OCI-LY1 (cell line): ENCODE data around the gene SDHAF3.

ENCODE experiments used
- H2AFZ ChIP-seq: fragments of 200-600 bp; sonication (generic), shearing (Covaris generic); 2 replicates; pipeline ENCODE4 v1.6.0; 2014; ENCODE audit warnings: antibody characterized with exemption, mild to moderate bottlenecking, low read length
- H3F3A ChIP-seq: fragments of 200-600 bp; sonication (generic), shearing (Covaris generic); 2 replicates; pipeline ENCODE4 v1.6.0; 2014; ENCODE audit warnings: mild to moderate bottlenecking, antibody characterized with exemption, low read length, moderate library complexity; ENCODE audit not compliant: insufficient read depth
- H3K27ac ChIP-seq: fragments of 200-600 bp; sonication (generic); 2 replicates; pipeline ENCODE4 v1.5.1; 2014; ENCODE audit warnings: low read length, mixed run types, mild to moderate bottlenecking, low read depth; ENCODE audit not compliant: poor library complexity, severe bottlenecking
- H3K27me3 ChIP-seq: fragments of 200-600 bp; sonication (generic); 2 replicates; pipeline ENCODE4 v1.6.0; 2014; ENCODE audit warnings: antibody characterized with exemption, mild to moderate bottlenecking, low read length, moderate library complexity; ENCODE audit not compliant: insufficient read depth
- H3K36me3 ChIP-seq: fragments of 200-600 bp; sonication (generic); 2 replicates; pipeline ENCODE4 v1.6.1; 2014; ENCODE audit warnings: mild to moderate bottlenecking, antibody characterized with exemption, low read length, moderate library complexity, mixed read lengths; ENCODE audit not compliant: insufficient read depth
- H3K4me1 ChIP-seq: fragments of 200-600 bp; sonication (generic); 2 replicates; pipeline ENCODE4 v1.5.1; 2014; ENCODE audit warnings: mild to moderate bottlenecking, low read length, moderate library complexity; ENCODE audit not compliant: insufficient read depth, severe bottlenecking
- H3K4me2 ChIP-seq: fragments of 200-600 bp; sonication (generic), shearing (Covaris generic); 2 replicates; pipeline ENCODE4 v1.6.1; 2014; ENCODE audit warnings: low read length
- H3K4me3 ChIP-seq: fragments of 200-600 bp; sonication (generic); 2 replicates; pipeline ENCODE4 v1.5.1; 2014; ENCODE audit warnings: low read length, low read depth, mild to moderate bottlenecking, mixed read lengths; ENCODE audit not compliant: poor library complexity, severe bottlenecking
- H3K79me2 ChIP-seq: fragments of 200-600 bp; shearing (Covaris generic); 2 replicates; pipeline ENCODE4 v1.6.1; 2016; ENCODE audit warnings: mixed run types, low read length, mixed read lengths; ENCODE audit not compliant: insufficient read depth
- H3K9ac ChIP-seq: fragments of 200-600 bp; sonication (generic), shearing (Covaris generic); 2 replicates; pipeline ENCODE4 v1.6.1; 2014; ENCODE audit warnings: mild to moderate bottlenecking, low read length, mixed read lengths
- H3K9me2 ChIP-seq: fragments of 200-600 bp; sonication (generic), shearing (Covaris generic); 2 replicates; pipeline ENCODE4 v1.6.1; 2014; ENCODE audit warnings: low read depth, mild to moderate bottlenecking, low read length, mixed read lengths
- H3K9me3 ChIP-seq: fragments of 200-600 bp; shearing (Covaris generic); 2 replicates; pipeline ENCODE4 v1.6.1; 2014; ENCODE audit warnings: low read length, mixed read lengths
- H4K20me1 ChIP-seq: fragments of 200-600 bp; sonication (generic), shearing (Covaris generic); 2 replicates; pipeline ENCODE4 v1.6.0; 2016; ENCODE audit warnings: mild to moderate bottlenecking, low read length; ENCODE audit not compliant: insufficient read depth
- EZH2 ChIP-seq: fragments of 200-600 bp; sonication (generic), shearing (Covaris generic); IDR thresholded peaks from 2 replicates; pipeline ENCODE4 v1.8.0; 2017; ENCODE audit warnings: borderline replicate concordance, mixed run types, mild to moderate bottlenecking, antibody characterized with exemption, low read length, moderate library complexity, mixed read lengths
- TF ChIP-seq, protein P1 (sequence below): fragments of 200-600 bp; sonication (generic), shearing (Covaris generic); IDR thresholded peaks from 2 replicates; pipeline ENCODE4 v1.5.1; 2017; ENCODE audit warnings: mild to moderate bottlenecking, antibody characterized with exemption, low read length, moderate library complexity, mixed read lengths

SDHAF3 gene

DNA sequence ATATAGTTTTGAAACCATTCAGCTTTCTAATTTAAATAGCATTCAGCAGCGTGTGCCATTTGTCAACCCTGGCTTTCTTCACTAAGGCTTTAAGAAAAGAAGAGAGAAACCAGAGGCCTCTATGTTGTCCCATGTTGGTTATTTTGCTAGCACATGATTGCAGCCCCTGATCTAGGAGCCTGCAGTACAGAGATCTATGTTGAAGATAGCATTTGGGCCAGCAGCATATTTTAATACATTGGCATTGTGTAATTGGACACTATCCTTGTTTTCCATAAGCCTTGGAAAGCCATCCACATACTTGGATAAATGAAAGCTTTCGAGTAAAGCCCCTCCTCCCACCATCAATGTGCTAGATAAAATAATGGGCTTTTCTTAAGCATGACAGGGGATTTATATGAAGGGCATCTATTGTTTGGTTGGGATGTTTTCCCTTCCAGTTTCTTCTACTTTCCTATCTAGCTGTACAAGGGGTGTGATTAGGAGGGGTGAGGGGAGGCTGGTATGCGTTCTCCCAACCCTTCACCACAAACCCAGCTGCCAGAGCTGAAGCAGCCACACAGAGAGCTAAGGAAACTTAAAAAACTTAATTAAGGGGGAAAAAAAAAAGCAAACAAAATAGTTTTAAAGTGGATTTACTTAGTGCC, 23.1 kb upstream of the SDHAF3 start:
- Histone ChIP-seq H2AFZ (no peak overlapping the region), H3K27ac (no peak overlapping the region), H3K9ac (no peak overlapping the region), H3K36me3 (no peaks in the 10 kb centered on the region), H3K9me3 (no peaks in the 10 kb centered on the region), H4K20me1 (no peaks in the 10 kb centered on the region), H3K79me2 (no peaks in the 10 kb centered on the region), H3K4me2 (no peak overlapping the region), H3K27me3 (no peaks in the 10 kb centered on the region), H3F3A (no peaks in the 10 kb centered on the region), H3K4me1 (no peaks in the 10 kb centered on the region), H3K9me2 (no peaks in the 10 kb centered on the region), H3K4me3 (no peak overlapping the region)
- TF ChIP-seq EZH2: no peak
- TF ChIP-seq, protein P1, sequence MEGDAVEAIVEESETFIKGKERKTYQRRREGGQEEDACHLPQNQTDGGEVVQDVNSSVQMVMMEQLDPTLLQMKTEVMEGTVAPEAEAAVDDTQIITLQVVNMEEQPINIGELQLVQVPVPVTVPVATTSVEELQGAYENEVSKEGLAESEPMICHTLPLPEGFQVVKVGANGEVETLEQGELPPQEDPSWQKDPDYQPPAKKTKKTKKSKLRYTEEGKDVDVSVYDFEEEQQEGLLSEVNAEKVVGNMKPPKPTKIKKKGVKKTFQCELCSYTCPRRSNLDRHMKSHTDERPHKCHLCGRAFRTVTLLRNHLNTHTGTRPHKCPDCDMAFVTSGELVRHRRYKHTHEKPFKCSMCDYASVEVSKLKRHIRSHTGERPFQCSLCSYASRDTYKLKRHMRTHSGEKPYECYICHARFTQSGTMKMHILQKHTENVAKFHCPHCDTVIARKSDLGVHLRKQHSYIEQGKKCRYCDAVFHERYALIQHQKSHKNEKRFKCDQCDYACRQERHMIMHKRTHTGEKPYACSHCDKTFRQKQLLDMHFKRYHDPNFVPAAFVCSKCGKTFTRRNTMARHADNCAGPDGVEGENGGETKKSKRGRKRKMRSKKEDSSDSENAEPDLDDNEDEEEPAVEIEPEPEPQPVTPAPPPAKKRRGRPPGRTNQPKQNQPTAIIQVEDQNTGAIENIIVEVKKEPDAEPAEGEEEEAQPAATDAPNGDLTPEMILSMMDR: no peak

DNA sequence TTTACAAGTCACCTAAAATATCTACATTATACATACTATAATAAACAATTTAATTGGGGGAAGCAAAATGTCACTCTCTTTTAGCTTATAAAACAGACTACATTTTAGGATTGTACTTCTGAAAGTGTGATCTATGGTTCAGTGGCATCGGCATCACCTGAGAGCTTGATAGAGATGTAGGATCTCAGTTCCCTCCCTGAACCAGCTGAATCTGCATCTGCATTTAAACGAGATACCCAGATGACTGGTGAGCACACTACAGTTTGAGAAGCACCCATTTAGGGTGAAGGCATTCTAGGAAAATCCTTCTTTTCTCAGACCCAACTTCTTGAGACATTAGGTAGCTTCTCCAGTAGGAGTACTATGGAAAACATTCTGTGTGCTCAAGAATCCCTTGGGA, 21.5 kb upstream of the SDHAF3 start:
- Histone ChIP-seq H3K27ac (no peak overlapping the region), H3K4me1 (no peaks in the 10 kb centered on the region), H3K9me3 (no peaks in the 10 kb centered on the region), H4K20me1 (no peaks in the 10 kb centered on the region), H3K79me2 (no peaks in the 10 kb centered on the region), H2AFZ (no peak overlapping the region), H3K4me3 (no peak overlapping the region), H3K9me2 (no peaks in the 10 kb centered on the region), H3K36me3 (no peaks in the 10 kb centered on the region), H3F3A (no peaks in the 10 kb centered on the region), H3K9ac (no peak overlapping the region), H3K27me3 (no peaks in the 10 kb centered on the region), H3K4me2 (no peak overlapping the region)
- TF ChIP-seq EZH2: no peak
- TF ChIP-seq, protein P1: no peak

DNA sequence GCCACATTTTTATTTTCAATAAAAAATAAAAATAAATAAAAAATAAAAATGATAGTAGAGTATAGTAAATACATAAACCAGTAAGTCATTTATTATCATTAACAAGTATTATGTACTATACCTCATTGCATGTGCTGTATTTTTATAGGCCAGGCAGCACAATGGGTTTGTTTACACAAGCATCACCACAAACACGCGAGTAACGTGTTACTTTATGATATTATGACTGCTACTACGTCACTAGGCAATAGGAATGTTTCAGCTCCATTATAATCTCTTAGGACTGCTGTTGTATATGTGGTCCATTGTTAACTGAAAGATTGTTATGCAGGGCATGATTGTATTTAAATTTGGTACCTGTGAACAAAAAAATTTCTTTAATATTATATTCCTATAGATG, 20.8 kb upstream of the SDHAF3 start:
- Histone ChIP-seq H4K20me1 (no peaks in the 10 kb centered on the region), H2AFZ (no peak overlapping the region), H3K9me2 (no peaks in the 10 kb centered on the region), H3K79me2 (no peaks in the 10 kb centered on the region), H3K36me3 (no peaks in the 10 kb centered on the region), H3K9ac (no peak overlapping the region), H3K4me2 (no peak overlapping the region), H3F3A (no peaks in the 10 kb centered on the region), H3K27ac (no peak overlapping the region), H3K9me3 (no peaks in the 10 kb centered on the region), H3K4me3 (no peak overlapping the region), H3K27me3 (no peaks in the 10 kb centered on the region), H3K4me1 (no peaks in the 10 kb centered on the region)
- TF ChIP-seq, protein P1: no peak
- no peak for TF ChIP-seq EZH2
